CD4-positive, alpha-beta T cell treated with Interleukin-21 for 1 hour (primary cell): ENCODE data around the gene TFPI2.
"Not testable (repeated sequence)": the region's sequence is repeated elsewhere in the genome, so short reads cannot be mapped to it uniquely, and the experiment has no call there.

ENCODE experiments used
- DNase-seq: peaks from one replicate; pipeline ENCODE4 v3.0.0-alpha.2; 2020

TFPI2 gene, protein sequence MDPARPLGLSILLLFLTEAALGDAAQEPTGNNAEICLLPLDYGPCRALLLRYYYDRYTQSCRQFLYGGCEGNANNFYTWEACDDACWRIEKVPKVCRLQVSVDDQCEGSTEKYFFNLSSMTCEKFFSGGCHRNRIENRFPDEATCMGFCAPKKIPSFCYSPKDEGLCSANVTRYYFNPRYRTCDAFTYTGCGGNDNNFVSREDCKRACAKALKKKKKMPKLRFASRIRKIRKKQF

DNA sequence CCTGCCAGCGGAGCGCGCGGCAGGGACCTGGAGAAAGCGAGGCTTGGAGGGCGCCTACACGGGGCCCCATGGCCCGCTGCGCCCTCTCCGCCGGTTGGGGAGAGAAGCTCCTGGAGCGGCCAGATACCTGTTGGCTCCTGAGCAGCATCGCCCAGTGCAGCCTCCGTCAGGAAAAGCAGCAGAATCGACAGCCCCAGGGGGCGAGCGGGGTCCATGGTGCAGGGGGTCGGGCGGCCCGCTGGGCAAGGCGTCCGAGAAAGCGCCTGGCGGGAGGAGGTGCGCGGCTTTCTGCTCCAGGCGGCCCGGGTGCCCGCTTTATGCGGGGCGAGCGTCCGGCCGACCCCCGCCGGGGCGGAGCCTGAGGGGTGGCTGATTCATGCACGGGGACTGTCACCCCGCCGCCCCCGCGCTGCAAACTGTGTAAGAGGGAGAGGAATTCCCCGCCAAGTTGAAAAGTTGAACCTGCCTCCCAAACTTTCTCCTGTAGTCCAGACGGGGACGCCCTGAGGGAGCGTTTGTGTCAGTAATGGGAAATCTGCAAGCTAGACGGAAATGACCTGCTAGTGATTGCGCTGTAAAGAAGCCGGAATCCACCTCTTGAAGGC is at the start of gene TFPI2:
Gene TFPI2 (minus strand): TSS at position 290 of the 605 bp plus-strand sequence. CDS start 75 bp downstream, at position 215.
- no peak for DNase-seq

GRCh38 chr7:93938293-93938692 is 47.7 kb upstream of the TFPI2 start:
- DNase-seq = no peak

DNA sequence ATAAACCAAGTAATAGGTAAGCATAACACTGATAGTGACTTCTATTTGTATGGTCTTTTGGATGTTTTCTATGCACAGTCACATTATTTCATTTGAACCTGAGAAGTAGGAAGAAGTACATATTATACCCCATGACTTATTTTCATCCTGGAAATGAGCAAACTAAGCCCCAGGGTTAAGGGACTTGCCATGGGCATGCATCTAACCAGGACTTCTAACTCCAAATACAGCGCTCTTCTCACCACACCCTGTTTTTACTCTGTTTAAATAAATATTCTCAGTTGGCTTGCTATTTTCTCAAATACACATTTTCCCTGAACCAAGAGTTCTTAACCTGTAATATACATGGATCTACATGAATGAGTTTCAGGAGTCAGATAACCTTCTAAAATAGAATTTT is 47.3 kb upstream of the TFPI2 start:
- no peak for DNase-seq

DNA sequence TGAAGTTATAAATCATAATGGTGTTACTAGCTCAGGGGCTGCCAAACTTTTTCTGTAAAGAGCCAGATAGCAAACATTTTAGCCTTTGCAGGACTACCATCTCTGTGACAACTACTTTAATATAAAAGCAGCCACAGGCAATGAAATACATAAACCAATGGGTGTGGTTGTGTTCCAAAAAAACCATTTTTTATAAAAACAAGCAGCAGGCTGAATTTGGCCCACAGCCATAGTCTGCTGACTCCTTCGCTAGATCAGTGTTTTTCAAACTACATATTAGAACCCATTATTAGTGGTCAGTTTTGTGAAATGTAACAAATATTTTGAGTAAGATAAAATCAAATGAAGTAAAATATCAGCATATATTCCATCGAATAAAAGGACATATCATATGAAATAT is 44.5 kb upstream of the TFPI2 start:
- no peak for DNase-seq

DNA sequence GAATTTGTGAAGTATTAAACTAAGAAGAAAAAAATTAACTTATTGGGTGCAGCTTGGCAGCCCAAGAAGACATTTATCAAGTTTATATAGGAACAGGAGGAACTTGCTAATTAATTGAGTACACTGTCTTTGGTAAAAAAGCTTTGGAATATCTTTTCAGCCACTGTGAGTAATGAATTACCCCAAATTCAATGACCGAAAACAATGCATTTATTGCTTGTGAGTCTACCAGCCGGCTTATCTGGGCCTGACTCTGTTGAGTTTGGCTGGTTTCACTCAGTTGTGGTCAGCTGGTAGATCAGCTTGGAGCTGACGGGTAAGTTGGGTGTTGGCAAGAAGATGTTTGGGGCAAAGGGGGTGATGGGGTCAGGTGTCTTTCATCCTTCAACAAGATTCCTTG is 42.6 kb upstream of the TFPI2 start:
- DNase-seq = no peak

DNA sequence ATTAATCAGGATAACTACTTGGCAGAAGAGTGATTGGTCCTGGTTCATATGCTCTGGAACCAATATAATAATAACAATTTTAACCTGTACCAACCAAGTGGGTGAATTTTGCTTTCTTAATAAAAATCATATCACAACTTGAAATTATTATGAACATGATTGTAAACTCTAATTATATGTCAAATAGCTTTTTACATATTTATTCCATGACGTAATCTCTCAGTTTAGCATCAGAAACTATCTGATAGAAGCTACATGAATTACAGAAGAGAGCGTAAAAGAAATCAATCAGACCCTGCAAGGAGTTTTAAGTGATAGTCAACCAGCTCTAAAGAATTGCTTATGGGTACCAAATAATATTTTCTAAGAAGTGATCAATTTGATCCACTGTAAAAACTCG is 41.1 kb upstream of the TFPI2 start:
- DNase-seq = no peak

DNA sequence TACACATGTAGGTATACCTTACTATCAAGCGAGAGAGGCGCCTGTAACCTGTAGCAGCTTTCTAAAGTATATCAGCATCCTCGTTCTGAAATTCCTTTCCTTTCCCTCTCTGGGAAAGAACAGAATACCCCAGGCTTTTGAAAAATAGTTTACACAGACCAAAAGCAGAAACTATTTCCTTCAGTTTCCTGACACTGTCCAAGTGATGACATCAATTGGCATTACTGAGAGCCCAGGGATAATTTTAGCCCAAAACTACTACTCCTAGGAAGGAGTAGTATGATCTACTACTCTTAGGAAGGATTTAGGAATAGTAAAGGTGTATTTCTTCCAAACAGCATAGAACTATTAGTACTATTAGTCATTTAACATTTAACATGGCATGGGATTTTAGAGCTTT is 37.0 kb upstream of the TFPI2 start:
- no peak for DNase-seq

GRCh38 chr7:93926800-93927199 is 36.2 kb upstream of the TFPI2 start:
- no peak for DNase-seq

- DNase-seq = no peak
Observed at GRCh38 chr7:93923942-93924341, 33.4 kb upstream of the TFPI2 start.

GRCh38 chr7:93923296-93923695 is 32.7 kb upstream of the TFPI2 start:
- no peak for DNase-seq

DNA sequence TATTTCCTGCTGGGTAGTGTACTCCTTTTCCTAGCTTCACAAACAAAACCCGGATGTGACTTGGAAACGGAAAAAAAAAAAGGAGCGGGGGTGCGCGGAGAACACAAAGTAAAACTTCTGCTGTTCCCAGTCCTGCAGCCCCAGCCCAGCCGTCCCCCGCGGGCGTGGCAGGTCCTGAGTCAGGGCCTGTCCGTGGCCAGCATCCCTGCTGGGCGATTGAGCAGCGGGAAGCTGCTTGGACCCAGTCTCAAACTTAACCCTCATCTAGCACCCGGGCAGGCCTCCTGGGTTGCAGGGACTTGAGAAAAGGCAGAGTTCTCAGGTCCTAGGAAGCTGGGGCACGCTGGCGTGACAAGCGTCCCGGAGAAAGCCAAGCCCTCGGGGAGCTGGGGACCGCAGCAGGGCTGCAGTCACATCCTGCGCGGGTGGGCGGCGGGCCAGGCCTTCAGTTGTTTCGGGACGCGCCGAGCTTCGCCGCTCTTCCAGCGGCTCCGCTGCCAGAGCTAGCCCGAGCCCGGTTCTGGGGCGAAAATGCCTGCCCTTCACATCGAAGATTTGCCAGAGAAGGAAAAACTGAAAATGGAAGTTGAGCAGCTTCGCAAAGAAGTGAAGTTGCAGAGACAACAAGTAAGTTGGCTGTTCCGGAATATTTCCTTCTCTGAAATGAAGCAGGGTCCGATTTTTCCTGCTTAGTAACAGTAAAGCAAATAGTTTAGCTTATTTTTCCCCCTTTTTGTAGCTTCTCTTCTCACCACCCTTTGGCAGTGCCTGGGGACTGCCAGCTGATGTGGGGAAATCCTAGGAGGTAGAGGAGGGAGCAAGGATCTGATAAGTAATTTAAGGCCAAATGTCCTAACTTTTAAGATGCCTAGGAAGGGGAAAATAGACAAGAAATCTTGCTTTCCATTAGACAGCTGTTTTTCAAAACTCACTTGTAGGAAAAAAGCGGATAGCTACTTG is 31.3 kb upstream of the TFPI2 start, which contains the start of gene GNG11:
Gene GNG11 (plus strand): TSS at position 129 of the 960 bp plus-strand sequence. CDS start 403 bp downstream, at position 532.
- no peak for DNase-seq

- DNase-seq = no peak
Observed at GRCh38 chr7:93921186-93921585, 30.6 kb upstream of the TFPI2 start.

DNA sequence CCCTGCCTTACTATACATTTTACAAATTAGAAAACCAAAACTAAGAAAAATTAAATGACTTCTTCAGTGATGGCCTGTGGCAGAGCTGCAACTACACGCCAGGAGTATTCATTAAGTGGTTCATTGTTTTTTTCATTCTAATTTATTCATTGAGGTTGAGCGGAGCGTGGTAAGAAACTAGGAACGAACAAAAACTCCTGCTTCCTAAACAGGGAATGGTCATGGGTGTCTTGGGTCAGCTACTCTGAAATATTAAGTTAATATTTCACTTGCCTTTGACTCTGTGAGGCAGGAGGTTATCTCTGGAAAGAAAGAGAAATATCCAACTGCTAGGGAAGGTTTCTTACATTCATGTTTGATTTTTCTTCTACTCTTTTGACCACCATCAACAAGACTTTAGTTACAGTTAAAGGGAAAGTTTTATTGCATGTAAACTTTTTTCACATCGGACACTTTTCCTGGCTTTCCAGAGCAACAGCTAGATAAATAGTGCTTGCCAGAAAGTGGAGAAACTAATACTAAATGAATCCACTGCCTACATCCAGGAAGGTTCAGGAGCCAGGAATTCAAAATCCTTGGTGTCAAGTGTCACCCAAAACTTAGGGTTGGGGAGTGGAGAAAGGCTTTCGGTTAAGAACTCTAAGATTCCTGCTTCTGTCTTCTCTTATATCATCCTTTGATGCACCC is 30.1 kb upstream of the TFPI2 start:
- no peak for DNase-seq

DNA sequence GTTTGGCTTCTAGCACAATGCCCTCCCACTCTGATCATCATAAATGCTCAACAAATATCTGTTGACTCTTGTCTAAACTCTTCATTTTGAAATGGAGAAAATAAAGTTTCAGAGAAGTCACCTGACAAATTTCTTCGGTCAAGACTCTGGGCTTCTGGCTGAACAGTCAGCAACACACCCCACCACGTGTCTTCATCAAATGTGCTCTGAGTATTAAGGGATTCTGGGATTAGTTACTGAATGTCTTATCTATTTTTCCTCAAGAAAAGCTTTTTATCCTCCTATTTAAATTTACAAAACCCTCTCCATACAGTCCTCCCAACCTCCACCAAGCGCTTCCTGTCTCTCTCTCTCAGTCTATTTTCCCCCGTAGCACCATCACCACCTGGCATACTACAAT is 25.8 kb upstream of the TFPI2 start:
- DNase-seq = not testable (repeated sequence)

DNA sequence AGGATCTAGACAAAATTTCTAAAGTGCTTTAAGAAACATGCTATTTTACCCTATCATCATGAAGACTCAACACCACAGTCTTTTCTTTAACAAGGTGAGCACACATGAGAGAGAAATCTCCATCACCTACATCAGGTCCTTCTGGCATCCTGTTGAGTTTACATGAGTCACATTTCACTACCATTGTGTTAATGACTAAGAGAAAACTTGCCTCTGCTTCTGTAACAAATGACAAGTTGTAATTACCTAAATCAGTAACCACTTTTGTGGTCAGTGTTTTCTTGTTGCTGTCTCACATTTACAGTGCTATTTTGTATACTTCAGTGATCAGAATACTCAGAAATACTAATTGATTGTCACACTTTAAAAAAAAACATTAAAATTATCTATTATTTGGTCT is 25.3 kb upstream of the TFPI2 start:
- DNase-seq = not testable (repeated sequence)

DNA sequence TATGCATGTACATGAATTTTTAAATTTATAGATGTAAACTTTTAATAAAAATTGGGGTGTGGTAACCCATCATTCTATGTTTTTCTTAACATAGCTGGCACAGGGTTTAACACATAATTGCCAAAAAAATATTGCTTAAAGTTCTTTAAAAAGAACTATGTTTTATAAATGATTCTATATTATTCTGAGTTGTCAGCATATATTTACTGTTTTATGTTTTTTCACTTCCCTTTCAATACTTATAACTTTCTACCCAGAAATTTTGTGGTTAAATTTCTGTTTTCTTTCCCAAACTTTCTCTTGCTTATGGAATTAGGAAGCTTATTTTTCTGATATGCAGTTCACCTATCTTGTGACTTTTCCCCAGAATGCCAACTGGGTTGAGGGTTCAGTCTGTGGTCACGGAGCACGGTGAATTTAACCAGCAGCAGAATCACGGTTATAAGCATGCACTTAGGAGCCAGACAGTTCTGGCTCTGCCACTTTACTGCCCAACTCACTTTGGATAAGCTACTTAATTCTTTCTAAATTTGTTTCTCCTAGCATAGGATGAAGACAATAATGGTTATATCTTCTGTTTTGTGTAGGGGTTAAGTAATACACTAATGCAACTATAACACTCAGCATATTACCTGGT is 24.8 kb upstream of the TFPI2 start:
- not testable (repeated sequence) for DNase-seq

- DNase-seq = no peak
Observed at GRCh38 chr7:93914581-93915066, 24.1 kb upstream of the TFPI2 start.

- DNase-seq = no peak
Observed at GRCh38 chr7:93913197-93913596, 22.6 kb upstream of the TFPI2 start.

- DNase-seq = not testable (repeated sequence)
Observed at GRCh38 chr7:93911661-93912060, 21.1 kb upstream of the TFPI2 start.

GRCh38 chr7:93911242-93911641 is 20.7 kb upstream of the TFPI2 start:
- not testable (repeated sequence) for DNase-seq

GRCh38 chr7:93910076-93910994 is 19.8 kb upstream of the TFPI2 start:
- DNase-seq = no peak
